GM12878 (cell line): ENCODE measurements around the gene STRN4. TPM values are rescaled to one million over a fixed set of nuclear protein-coding genes. Genes with fewer than 3 reads are reported as not detected.

Experiments used
- ATAC-seq: fragments of 200-7000 bp; cut with Tn5 transposase; 3 replicates; pipeline ENCODE4 v1.9.1; 2020; ENCODE audit warnings: mild to moderate bottlenecking, moderate library complexity
- BruUV-seq: library from RNA; stranded (reverse); fragments of 400-500 nt; replicated peaks from 2 replicates; lab custom pipeline; 2021; lab: Mats Ljungman, UMichigan
- CTCF ChIA-PET: fragments of 300-600 bp; sonication (Branson Sonifier 250); formaldehyde crosslinking; extraction: SDS; loops from one replicate; lab custom pipeline; 2021; ENCODE audit warnings: inconsistent platforms; lab: Yijun Ruan, JAX
- POLR2A ChIA-PET: fragments of 350-600 bp; formaldehyde crosslinking; extraction: SDS; loops from one replicate; lab custom pipeline; 2021; ENCODE audit warnings: inconsistent platforms; lab: Charles Lee
- RAD21 ChIA-PET: fragments of 300-600 bp; sonication (Branson Sonifier 250); formaldehyde crosslinking; loops from one replicate; lab custom pipeline; 2023; ENCODE audit warnings: antibody characterized with exemption; ENCODE audit not compliant: unreplicated experiment; lab: Charles Lee
- SMC1A ChIA-PET: fragments of 300-600 bp; sonication (Branson Sonifier 250); formaldehyde crosslinking; loops from one replicate; lab custom pipeline; 2023; ENCODE audit not compliant: unreplicated experiment, uncharacterized antibody; lab: Charles Lee
- DNase-seq: peaks from one replicate; pipeline ENCODE4 v3.0.0-alpha.2; 2011; ENCODE audit warnings: low read depth, low spot score
- FAIRE-seq: peaks from 3 replicates; lab custom pipeline; 2011; peaks lifted over from hg19 to GRCh38; lab: Jason Lieb, UNC
- H2AFZ ChIP-seq: 2 replicates; pipeline ENCODE4 v1.6.0; 2011; ENCODE audit warnings: low read depth, low read length, control low read depth; ENCODE audit not compliant: control insufficient read depth
- H3K27ac ChIP-seq: 2 replicates; pipeline ENCODE4 v1.5.1; 2011; ENCODE audit warnings: control low read depth; ENCODE audit not compliant: control insufficient read depth, insufficient read depth
- H3K27me3 ChIP-seq, 2 experiments: replicated peaks in 1 of 2; 2 replicates each; pipeline versions ENCODE4 v1.6.0 to v1.6.1; 2011; ENCODE audit warnings: low read length in 1 of 2; ENCODE audit not compliant: control insufficient read depth in 2 of 2, insufficient read depth in 2 of 2
- H3K36me3 ChIP-seq, 2 experiments: 2 replicates each; pipeline ENCODE4 v1.5.1; 2011; ENCODE audit warnings: low read length in 1 of 2; ENCODE audit not compliant: control insufficient read depth in 2 of 2, insufficient read depth in 2 of 2
- H3K4me1 ChIP-seq: 2 replicates; pipeline ENCODE4 v1.6.1; 2011; ENCODE audit warnings: mild to moderate bottlenecking, low read length, moderate library complexity, mixed read lengths; ENCODE audit not compliant: control insufficient read depth, insufficient read depth
- H3K4me2 ChIP-seq: 2 replicates; pipeline ENCODE4 v1.6.0; 2011; ENCODE audit warnings: control low read depth; ENCODE audit not compliant: control insufficient read depth, insufficient read depth
- H3K4me3 ChIP-seq: fragments of 200-600 bp; sonication (generic); 2 replicates; pipeline ENCODE4 v1.5.1; 2016
- H3K79me2 ChIP-seq: 2 replicates; pipeline ENCODE4 v1.6.0; 2011; ENCODE audit warnings: low read length; ENCODE audit not compliant: control insufficient read depth, insufficient read depth
- H3K9ac ChIP-seq: 2 replicates; pipeline ENCODE4 v1.8.0; 2011; ENCODE audit warnings: low read length, control low read depth, mixed read lengths; ENCODE audit not compliant: control insufficient read depth, insufficient read depth
- H3K9me3 ChIP-seq: replicated peaks from 3 replicates; pipeline ENCODE4 v1.5.1; 2011; ENCODE audit warnings: mild to moderate bottlenecking, low read length; ENCODE audit not compliant: control insufficient read depth, insufficient read depth
- H4K20me1 ChIP-seq: 2 replicates; pipeline ENCODE4 v1.6.0; 2011; ENCODE audit not compliant: control insufficient read depth, insufficient read depth
- CEBPZ ChIP-seq: fragments of 150-350 bp; IDR thresholded peaks from 2 replicates; pipeline ENCODE4 v1.6.1; 2016; ENCODE audit warnings: low read depth, low read length
- HDAC6 ChIP-seq: fragments of 200-600 bp; sonication (generic); IDR thresholded peaks from one replicate; pipeline ENCODE4 v1.8.0; 2017; ENCODE audit warnings: antibody characterized with exemption; ENCODE audit not compliant: unreplicated experiment
- HSF1 ChIP-seq: fragments of 150-350 bp; IDR thresholded peaks from 2 replicates; pipeline ENCODE4 v1.6.1; 2014; ENCODE audit warnings: mild to moderate bottlenecking, low read depth, low read length
- POU2F2 ChIP-seq: IDR thresholded peaks from 3 replicates; pipeline ENCODE4 v1.6.1; 2011; ENCODE audit warnings: low read depth, mild to moderate bottlenecking, low read length, borderline replicate concordance
- ZBTB11 ChIP-seq: fragments of 450-650 bp; formaldehyde crosslinking; IDR thresholded peaks from 2 replicates; pipeline ENCODE4 v1.5.0; 2022; ENCODE audit warnings: mild to moderate bottlenecking, missing genetic modification characterization
- ZNF622 ChIP-seq: fragments of 450-650 bp; IDR thresholded peaks from 2 replicates; pipeline ENCODE4 v1.6.1; 2017; ENCODE audit warnings: mild to moderate bottlenecking, inconsistent platforms
- WGBS: methylation state at CpG from one replicate; pipeline ENCODE4 v1.1.6; 2016; ENCODE audit warnings: low lambda C conversion rate; ENCODE audit not compliant: insufficient replicate concordance, insufficient coverage; ENCODE audit errors: missing lambda C conversion rate; 5-methylcytosine and 5-hydroxymethylcytosine counted together
- in situ Hi-C: fragments of 300-500 bp; cut with MboI; formaldehyde crosslinking; loops from 9 replicates; pipeline ENCODE4 v1.14.3; 2018; ENCODE audit warnings: mixed read lengths
- intact Hi-C: fragments of 100-400 bp; cut with micrococcal nuclease; formaldehyde crosslinking; loops from one replicate; pipeline ENCODE4 v1.14.2; 2022; ENCODE audit not compliant: unreplicated experiment
- polyA plus RNA-seq, 11 experiments: library from polyadenylated mRNA; depleted of rRNA in 4 of 11; unstranded in 6 of 11; stranded (reverse) in 5 of 11; fragments of >200 nt; fragmentation: Nextera tagmentation in 4 of 11; fragmentation: Illumina TruSeq in 1 of 11; extraction: Ambion mirVana in 4 of 11; extraction: Trizol in 1 of 11; gene quantifications; 1 replicate in 1 of 11; 2 replicates in 10 of 11; pipeline versions ENCODE4 v1.2.1 to v1.2.3, GENCODE V29; 2011 to 2016; ENCODE audit warnings: inconsistent platforms in 2 of 11, missing spikeins in 2 of 11, low read depth in 1 of 11
- total RNA-seq, 4 experiments: library from RNA; depleted of rRNA in 3 of 4; stranded (reverse); fragments of >200 nt in 3 of 4; fragmentation: Illumina TruSeq in 1 of 4; extraction: Trizol in 1 of 4; gene quantifications; 2 replicates each; pipeline versions ENCODE4 v1.2.1 to v1.2.3, GENCODE V29; 2013 to 2021

STRN4 gene
- total and polyA plus RNA-seq, 10 of the 15 experiments (the other 5 are each of a cell fraction or from before 2014, with no cell fraction given) = 0.42 to 62.8 (median 22.5) TPM

GRCh38 chr19:46691948-46692347 is 54.3 kb downstream of the STRN4 start:
- RAD21 ChIA-PET = no interaction called here
- Histone ChIP-seq H3K9ac (no peak overlapping the region), H3K27ac (no peak overlapping the region), H3K27me3 (no peaks in the 10 kb centered on the region), H3K4me3 (no peak overlapping the region), H3K4me1 (no peaks in the 10 kb centered on the region), H3K79me2 (no peaks in the 10 kb centered on the region), H3K36me3 (peaks cover 47 to 50% of the 10 kb centered on the region in 2 experiments), H3K4me2 (no peak overlapping the region), H3K9me3 (no peaks in the 10 kb centered on the region; the same call in 2 of the 3 replicates), H2AFZ (no peak overlapping the region), H4K20me1 (no peaks in the 10 kb centered on the region)
- no TSS peak for BruUV-seq
- no peak for ATAC-seq
- intact Hi-C loops = loop anchor here (5.0 kb wide), 1 partner anchor 35 kb away; no protein-coding TSS in a partner anchor
- CTCF ChIA-PET = interaction anchor here (1.1 to 3.8 kb wide), 2 partner anchors 13 to 58 kb away, joined by 3 to 16 read pairs; no protein-coding TSS in a partner anchor
- SMC1A ChIA-PET = no interaction called here
- in situ Hi-C loops = no loop called here
- TF ChIP-seq HDAC6 (no peak), POU2F2 (no peak), ZBTB11 (CRISPR knock-in tag) (no peak), ZNF622 (no peak), HSF1 (no peak), CEBPZ (no peak)
- WGBS = 100% methylated on average over 2 of the region's 2 CpGs
- FAIRE-seq = no peak
- POLR2A ChIA-PET = interaction anchor here (0.6 kb wide), 1 partner anchor 134 kb away, joined by 4 read pairs; no protein-coding TSS in a partner anchor
- DNase-seq = no peak
